ENCODE data around the gene CFD.

CFD gene

DNA sequence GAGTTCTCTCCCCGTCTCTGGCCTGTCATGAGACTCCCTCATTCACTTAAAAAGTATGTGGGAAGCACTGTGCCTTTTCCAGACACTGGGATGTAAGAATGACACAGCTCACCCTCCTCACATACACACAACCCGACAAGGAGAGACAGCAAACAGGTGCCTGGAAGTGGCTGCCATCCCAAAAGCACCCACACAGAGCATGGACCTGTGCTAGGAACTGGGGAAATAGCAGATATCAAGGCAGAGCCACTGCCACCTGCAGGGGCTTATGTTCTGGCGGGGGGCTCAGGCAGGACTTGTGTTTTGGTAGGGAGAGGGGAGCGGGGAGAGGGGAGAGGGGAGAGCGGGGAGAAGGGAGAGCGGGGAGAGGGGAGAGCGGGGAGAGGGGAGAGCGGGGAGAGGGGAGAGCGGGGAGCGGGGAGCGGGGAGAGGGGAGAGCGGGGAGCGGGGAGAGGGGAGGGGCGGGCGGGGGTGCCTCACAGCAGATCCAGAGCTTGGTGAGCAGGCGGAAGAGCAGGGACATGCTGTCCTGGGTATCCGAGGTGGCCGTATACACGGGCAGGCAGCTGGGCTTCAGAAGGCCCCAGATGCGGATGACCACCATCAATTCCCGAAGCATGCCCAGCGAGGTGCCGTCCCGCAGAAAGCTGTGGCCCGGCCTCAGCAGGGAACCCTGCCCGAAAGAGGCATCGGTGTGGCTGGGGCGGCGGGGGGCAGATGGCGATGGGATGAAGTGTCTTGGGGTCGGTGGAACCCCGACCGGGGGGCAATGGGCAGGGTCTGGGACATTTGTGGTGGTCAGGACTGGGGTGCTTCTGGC is 12.2 kb downstream of the CFD start:
- no peak for TF ChIP-seq CTCF (IDR thresholded peaks at IDR 0.05; ENCODE audit: insufficient read depth, missing control alignments)
- no peak for FAIRE-seq
- peak; percentile 74 for DNase-seq (ENCODE audit: insufficient read length, low spot score)

GRCh38 chr19:872266-872951 is 12.9 kb downstream of the CFD start:
- DNase-seq (ENCODE audit: insufficient read length, low spot score): no peak
- TF ChIP-seq CTCF (IDR thresholded peaks at IDR 0.05; ENCODE audit: insufficient read depth, missing control alignments): no peak
- no peak for FAIRE-seq

DNA sequence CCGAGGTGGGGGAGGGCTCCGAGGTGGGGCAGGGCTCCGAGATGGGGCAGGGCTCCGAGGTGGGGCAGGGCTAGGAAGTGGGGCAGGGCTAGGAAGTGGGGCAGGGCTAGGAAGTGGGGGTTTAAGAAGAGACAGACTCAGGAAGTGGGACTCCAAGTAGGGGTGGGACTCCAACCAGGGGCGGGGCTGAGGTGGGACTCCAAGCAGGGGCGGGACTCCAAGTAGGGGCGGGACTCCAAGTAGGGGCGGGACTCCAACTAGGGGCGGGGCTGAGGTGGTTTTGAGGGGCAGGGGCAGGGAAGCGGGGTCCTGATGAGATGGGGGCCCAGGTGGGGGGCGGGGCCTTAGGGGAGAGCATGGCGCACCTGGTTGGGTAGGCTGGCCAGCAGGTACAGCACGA is 13.6 kb downstream of the CFD start:
- FAIRE-seq: no peak
- no peak for TF ChIP-seq CTCF (IDR thresholded peaks at IDR 0.05; ENCODE audit: insufficient read depth, missing control alignments)
- DNase-seq (ENCODE audit: insufficient read length, low spot score): no peak

DNA sequence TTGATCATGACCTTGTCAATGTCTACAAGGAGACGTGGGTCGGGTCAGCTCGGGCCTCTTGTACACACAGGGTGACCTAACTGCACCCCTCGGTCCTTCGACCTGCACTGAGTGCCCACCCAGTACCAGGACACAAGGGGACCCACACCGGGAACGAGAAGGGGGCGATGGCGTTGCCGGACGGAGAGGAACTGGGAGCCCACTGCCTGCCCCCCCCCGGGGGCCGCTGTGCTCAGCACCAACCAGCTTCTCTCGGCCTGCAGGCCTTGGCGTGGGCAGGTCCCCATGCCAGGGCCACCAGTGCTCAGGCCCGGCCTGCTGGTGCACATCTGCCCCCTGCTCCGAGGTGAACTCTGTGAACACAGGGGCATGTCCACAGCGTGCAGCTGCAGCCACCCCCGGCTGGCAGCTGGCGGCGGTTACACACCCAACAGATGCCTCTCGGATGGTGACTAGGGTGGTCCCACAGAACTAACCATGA is 14.1 kb downstream of the CFD start:
- FAIRE-seq (no peak), DNase-seq (ENCODE audit: insufficient read length, low spot score) (no peak)
- no peak for TF ChIP-seq CTCF (IDR thresholded peaks at IDR 0.05; ENCODE audit: insufficient read depth, missing control alignments)

DNA sequence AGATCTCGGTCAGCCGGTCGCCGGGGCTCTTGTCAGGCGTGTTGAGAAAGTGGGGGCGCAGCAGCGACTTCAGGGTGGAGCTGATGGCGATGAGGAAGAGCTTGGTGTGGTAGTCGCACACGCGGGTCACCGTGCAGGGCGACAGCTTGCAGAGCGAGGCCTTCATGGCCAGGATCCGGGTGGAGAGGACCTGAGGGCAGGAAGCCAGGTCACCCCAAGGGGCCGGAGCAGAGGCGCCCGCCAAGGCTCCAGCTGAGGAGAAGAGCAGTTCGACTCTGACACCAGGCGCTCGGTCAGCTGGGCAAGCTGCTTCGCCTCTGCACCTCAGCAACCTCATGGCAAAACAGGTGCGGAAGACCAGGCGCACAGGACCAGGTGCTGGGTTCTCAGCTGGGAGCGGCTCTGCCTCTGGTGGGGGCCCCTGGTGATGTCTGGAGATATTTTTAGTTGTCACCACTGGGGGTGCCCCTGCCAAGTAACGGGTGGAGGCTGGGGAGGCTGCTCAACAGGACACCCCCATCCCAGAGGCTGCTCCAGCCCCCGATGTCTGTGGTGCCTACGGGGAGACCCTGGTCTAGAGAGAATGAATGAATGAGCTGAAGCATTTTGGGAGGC is 15.9 kb downstream of the CFD start:
- no peak for FAIRE-seq
- TF ChIP-seq CTCF (IDR thresholded peaks at IDR 0.05; ENCODE audit: insufficient read depth, missing control alignments): no peak
- DNase-seq (ENCODE audit: insufficient read length, low spot score): no peak

DNA sequence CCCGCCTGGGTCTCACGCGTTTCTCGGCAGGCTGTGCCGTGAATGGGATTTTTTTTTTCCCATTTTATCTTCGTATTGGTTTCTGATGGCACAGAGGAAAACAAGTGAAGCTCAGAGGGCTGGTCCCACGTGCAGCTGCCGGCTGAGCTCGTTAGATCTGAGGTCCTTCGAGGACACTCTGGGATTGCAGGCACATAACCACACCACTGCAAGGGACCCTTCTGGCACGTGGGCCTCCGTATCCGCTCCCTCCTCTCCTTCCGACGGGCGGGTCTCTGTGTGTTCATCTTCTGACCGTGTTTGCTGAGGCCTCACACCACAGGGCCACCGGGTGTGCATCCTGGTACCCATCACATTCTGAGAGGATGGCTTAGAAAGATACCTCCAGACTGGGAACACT is 16.6 kb downstream of the CFD start:
- FAIRE-seq (no peak), DNase-seq (ENCODE audit: insufficient read length, low spot score) (no peak)
- TF ChIP-seq CTCF (IDR thresholded peaks at IDR 0.05; ENCODE audit: insufficient read depth, missing control alignments): no peak

Data from D721Med (cell line).